NCI-H146 treated with DMSO at 0.1 percent for 48 hours (cell line): ENCODE results near the gene CIC.

Source experiments
- DNase-seq: peaks from one replicate; lab custom pipeline; 2025; ENCODE audit not compliant: unreplicated experiment; lab: John Stamatoyannopoulos, UW

CIC gene

GRCh38 chr19:42286349-42287016, 17.4 kb downstream of the CIC start:
- no peak for DNase-seq

DNA sequence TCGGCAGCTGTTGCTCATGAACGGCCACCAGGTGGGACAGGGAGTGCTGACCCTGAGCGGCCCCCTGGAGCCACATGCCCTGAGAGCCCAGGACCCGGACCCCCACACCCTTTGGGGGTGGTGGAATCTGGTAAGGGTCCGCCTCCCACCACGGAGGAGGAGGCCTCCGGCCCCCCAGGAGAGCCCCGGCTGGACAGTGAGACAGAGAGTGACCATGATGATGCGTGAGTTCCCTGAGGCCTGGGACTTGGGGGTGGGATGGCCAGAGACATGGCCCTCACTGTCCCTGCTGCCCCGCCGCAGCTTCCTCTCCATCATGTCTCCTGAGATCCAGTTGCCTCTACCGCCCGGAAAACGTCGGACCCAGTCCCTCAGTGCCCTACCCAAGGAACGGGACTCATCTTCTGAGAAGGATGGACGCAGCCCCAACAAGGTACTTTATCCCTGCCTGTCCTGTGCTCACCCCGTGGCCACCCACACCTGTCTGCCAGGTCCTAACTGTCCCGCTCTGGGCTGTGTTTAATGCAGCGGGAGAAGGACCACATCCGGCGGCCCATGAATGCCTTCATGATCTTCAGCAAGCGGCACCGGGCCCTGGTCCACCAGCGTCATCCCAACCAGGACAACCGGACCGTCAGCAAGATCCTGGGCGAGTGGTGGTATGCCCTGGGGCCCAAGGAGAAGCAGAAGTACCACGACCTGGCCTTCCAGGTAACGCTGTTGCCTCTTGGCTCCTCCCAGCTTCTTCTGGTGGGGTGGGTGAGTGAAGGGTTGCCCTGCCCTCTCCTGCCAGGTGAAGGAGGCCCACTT, 18.2 kb downstream of the CIC start:
- DNase-seq = no peak

- DNase-seq = no peak
These were observed 18.7 kb downstream of the CIC start for GRCh38 chr19:42287827-42288107.

GRCh38 chr19:42288387-42288786, 19.3 kb downstream of the CIC start:
- no peak for DNase-seq

GRCh38 chr19:42288881-42289555, 20.0 kb downstream of the CIC start:
- no peak for DNase-seq

- no peak for DNase-seq
These were observed 20.5 kb downstream of the CIC start for GRCh38 chr19:42289556-42290041.

DNA sequence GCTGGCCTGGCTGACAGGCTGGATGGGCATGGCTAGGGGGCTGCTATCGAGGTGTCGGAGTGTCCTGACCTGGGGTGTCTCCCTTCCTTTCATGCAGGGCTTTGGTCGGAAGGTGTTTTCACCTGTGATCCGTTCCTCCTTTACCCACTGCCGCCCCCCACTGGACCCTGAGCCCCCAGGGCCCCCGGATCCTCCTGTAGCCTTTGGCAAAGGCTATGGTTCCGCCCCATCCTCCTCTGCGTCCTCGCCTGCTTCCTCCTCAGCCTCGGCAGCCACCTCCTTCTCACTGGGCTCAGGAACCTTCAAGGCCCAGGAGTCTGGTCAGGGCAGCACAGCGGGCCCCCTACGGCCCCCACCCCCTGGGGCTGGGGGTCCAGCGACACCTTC, 21.1 kb downstream of the CIC start:
- DNase-seq = no peak

DNA sequence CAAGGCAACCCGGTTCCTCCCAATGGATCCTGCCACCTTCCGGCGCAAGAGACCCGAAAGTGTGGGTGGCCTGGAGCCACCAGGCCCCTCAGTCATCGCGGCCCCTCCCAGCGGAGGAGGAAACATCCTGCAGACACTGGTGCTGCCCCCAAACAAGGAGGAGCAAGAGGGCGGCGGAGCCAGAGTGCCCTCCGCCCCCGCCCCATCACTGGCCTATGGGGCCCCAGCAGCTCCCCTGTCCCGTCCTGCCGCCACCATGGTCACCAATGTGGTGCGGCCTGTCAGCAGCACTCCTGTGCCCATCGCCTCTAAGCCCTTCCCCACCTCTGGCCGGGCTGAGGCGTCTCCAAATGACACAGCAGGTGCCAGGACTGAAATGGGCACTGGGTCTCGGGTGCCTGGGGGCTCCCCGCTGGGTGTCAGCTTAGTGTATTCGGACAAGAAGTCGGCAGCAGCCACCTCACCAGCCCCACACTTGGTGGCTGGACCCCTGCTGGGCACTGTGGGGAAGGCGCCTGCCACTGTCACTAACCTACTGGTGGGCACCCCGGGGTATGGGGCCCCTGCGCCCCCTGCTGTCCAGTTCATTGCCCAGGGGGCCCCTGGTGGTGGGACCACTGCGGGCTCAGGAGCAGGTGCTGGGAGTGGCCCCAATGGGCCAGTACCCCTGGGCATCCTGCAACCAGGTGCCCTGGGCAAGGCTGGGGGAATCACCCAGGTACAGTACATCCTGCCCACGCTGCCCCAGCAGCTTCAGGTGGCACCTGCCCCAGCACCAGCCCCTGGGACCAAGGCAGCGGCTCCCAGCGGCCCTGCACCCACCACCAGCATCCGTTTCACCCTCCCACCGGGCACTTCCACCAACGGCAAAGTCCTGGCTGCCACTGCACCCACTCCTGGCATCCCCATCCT, 21.7 kb downstream of the CIC start:
- DNase-seq = no peak

GRCh38 chr19:42291435-42291810, 22.4 kb downstream of the CIC start:
- no peak for DNase-seq

DNA sequence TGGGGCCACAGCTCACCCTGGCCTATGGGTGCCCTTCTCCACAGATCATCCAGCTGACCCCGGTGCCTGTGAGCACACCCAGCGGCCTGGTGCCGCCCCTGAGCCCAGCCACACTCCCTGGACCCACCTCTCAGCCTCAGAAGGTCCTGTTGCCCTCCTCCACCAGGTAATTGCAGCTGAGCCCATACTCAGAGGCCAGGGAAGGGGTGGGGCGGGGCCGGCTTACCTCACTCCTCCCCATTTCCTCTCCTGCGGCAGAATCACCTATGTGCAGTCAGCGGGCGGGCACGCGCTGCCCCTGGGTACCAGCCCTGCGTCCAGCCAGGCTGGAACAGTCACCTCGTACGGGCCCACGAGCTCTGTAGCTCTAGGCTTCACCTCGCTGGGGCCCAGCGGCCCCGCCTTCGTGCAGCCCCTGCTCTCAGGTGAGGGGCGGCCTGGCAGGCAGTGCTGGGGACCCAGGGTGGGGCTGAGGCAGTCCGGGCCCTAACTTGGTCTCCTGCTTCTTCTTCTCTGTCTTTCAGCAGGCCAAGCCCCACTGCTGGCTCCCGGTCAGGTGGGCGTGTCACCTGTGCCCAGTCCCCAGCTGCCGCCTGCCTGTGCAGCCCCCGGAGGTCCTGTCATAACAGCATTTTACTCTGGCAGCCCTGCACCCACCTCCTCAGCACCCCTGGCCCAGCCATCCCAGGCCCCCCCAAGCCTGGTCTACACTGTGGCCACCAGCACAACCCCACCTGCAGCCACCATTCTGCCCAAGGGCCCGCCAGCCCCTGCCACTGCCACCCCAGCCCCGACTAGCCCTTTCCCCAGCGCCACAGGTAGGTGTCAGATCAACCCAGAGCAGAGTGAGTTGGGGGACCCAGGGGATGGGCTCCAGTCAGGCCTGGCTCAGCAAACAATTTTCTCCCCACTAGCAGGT, 23.2 kb downstream of the CIC start:
- no peak for DNase-seq

DNA sequence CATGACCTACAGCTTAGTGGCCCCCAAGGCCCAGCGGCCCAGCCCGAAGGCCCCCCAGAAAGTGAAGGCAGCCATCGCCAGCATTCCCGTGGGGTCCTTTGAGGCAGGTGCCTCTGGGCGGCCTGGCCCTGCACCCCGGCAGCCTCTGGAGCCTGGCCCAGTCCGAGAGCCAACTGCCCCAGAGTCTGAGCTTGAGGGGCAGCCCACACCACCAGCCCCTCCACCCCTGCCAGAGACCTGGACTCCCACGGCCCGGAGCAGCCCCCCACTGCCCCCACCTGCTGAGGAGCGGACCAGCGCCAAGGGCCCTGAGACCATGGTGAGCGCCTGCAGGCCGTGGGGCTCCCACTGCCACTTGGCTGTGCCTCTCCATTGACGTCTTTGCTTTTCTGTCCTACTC, 23.9 kb downstream of the CIC start:
- no peak for DNase-seq

DNA sequence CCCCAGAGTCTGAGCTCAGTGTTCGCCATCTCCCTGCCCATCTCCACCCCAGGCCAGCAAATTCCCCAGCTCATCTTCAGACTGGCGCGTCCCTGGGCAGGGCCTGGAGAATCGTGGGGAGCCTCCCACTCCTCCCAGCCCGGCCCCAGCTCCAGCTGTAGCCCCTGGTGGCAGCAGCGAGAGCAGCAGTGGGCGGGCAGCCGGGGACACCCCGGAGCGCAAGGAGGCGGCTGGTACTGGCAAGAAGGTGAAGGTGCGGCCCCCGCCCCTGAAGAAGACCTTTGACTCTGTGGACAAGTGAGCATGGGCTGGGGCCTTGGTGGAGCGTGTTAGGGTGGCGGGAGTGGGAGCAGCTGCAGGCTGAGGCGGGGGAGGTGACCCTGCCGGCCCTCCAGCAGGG, 24.5 kb downstream of the CIC start:
- no peak for DNase-seq

DNA sequence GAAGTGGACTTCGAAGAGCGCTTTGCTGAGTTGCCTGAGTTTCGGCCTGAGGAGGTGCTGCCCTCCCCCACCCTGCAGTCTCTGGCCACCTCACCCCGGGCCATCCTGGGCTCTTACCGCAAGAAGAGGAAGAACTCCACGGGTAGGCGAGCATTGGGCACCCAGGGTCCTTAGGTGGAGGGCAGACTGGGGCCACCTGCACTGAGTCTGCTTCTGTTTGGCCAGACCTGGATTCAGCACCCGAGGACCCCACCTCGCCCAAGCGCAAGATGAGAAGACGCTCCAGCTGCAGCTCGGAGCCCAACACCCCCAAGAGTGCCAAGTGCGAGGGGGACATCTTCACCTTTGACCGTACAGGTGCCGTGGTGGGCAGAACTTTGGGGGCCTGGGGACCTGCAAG, 24.9 kb downstream of the CIC start:
- no peak for DNase-seq

DNA sequence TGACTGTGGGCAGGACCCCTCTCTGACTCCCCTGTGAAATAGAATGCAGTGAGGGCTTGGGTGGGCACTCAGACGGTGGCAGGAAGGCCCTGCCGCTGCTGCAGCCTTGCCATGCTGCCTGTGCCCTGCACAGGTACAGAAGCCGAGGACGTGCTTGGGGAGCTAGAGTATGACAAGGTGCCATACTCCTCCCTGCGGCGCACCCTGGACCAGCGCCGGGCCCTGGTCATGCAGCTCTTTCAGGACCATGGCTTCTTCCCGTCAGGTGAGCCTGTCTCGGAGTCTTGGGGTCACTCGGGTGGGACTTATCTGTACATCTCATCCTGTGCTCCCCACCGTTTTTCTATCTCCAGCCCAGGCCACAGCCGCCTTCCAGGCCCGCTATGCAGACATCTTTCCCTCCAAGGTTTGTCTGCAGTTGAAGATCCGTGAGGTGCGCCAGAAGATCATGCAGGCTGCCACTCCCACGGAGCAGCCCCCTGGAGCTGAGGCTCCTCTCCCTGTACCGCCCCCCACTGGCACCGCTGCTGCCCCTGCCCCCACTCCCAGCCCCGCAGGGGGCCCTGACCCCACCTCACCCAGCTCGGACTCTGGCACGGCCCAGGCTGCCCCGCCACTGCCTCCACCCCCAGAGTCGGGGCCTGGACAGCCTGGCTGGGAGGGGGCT, 25.6 kb downstream of the CIC start:
- no peak for DNase-seq

DNA sequence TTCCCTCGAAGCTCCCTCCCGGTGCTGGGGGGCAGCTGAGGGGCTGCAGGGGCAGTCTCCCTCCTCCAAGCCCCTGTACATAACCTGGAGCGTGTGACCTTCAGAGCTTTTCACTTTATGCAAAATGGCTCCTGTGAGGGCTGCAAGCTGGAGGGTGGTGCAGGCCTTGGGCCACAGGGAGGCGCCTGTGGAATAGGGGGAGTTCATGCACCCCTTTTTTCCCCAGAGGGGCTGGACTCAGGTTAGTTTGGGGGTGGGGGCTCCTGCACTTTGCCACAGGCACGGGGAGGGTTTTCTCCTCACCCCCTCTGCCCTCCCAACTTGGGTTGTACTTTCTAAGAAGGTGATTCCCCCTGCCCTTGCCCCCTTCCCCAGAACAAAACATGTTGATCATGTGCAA, 26.3 kb downstream of the CIC start:
- no peak for DNase-seq

DNA sequence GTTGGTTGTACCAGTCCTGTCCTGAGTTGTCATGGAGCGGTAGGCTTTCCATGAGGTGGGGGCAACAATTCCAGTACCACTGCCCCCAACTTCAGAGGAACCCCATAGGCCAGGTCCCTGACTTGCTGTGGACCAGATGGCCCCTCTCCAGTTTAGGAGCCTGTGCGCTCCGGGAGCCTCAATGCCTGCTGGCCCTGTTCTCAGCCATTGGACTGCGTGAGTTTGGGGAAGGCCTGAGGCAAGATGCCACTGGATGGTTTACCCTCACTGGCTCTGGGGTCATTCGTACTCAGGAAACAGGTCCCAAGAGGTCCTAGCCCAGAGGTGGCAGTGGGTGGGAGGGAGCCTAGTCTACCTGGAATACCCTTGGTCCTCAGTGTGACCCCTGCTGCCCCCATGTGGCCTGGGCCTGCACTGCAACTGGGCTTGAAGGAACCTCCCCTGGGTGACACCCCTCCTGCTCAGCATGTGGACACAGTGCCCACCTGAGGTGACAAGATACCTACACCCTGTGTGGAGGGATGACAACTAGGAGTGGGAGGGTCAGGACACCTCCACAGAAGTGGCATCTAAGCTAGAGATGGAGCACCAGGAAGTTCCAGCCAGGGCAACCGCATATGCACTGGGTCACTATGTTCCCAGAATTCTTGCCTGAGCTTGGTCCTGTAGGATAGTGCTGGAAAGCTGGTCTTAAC, 26.9 kb downstream of the CIC start:
- DNase-seq = peak; percentile 74

- DNase-seq = no peak
These were observed 28.0 kb downstream of the CIC start for GRCh38 chr19:42297039-42297438.

DNA sequence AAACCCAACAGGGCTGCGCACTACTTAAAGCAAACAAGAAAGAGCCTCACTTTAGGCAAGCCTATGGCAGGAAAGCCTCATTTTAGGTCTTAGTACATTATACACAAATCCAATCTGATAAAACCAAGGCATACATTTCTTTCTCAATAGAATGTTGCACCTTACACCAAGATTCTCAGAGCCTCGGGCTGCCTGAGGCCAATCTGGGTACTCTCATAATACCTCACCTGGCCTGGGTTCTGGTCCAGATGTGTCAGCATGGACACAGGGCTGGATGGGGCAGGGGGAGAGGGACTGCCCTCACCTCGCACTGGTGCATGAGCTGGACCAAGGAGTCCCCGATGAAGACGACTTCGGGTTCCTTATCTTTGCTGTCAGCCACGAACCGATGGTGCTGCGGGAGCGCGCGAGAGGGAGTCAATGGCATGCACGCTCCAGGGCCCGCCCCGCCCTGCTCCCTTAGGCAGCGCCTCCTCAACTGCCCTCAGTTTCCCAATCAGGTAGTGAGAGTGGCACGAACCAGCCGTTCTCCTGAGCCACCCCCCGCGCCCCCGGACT, 32.7 kb downstream of the CIC start, which contains the start of gene PRR19:
Gene PRR19 (plus strand): TSS at position 487 of the 558 bp plus-strand sequence. CDS start 7,453 bp downstream, outside the sequence.
- DNase-seq = no peak

- DNase-seq = peak; percentile 49
These were observed 34.0 kb downstream of the CIC start for GRCh38 chr19:42303101-42303464.
